IMR-90 (cell line): Measurements from ENCODE around the gene PEAK3. TPM values are rescaled to one million over a fixed set of nuclear protein-coding genes. Genes with fewer than 3 reads are reported as not detected.

ENCODE experiments used
- ATAC-seq: fragments of 200-7000 bp; cut with Tn5 transposase; 2 replicates; pipeline ENCODE4 v1.9.1; 2020; ENCODE audit warnings: low read depth, mild to moderate bottlenecking, moderate library complexity
- BruUV-seq: library from RNA; stranded (reverse); fragments of 400-500 nt; replicated peaks from 2 replicates; lab custom pipeline; 2021; lab: Mats Ljungman, UMichigan
- CTCF ChIA-PET: fragments of 300-600 bp; formaldehyde crosslinking; extraction: SDS; loops from one replicate; lab custom pipeline; 2021; ENCODE audit warnings: antibody characterized with exemption; lab: Yijun Ruan, JAX
- POLR2A ChIA-PET: fragments of 300-600 bp; sonication (Branson Sonifier 250); formaldehyde crosslinking; loops from one replicate; lab custom pipeline; 2022; ENCODE audit warnings: antibody characterized with exemption; ENCODE audit not compliant: unreplicated experiment; lab: Charles Lee
- DNase-seq: peaks from one replicate; pipeline ENCODE4 v3.0.0; 2013
- H2AFZ ChIP-seq: replicated peaks from 2 replicates; pipeline ENCODE3; 2013; ENCODE audit warnings: low read length, mild to moderate bottlenecking; ENCODE audit not compliant: poor library complexity
- H2AK5ac ChIP-seq: 2 replicates; pipeline ENCODE4 v1.6.1; 2013; ENCODE audit warnings: low read depth, low read length, inconsistent platforms
- H2AK9ac ChIP-seq: replicated peaks from 2 replicates; pipeline ENCODE3; 2013; ENCODE audit warnings: mild to moderate bottlenecking, low read depth, low read length, moderate library complexity; ENCODE audit not compliant: poor library complexity
- H2BK120ac ChIP-seq: 2 replicates; pipeline ENCODE4 v1.6.1; 2013; ENCODE audit warnings: low read depth, low read length, inconsistent platforms
- H2BK15ac ChIP-seq: 3 replicates; pipeline ENCODE4 v1.6.1; 2013; ENCODE audit warnings: low read depth, low read length, inconsistent platforms
- H2BK20ac ChIP-seq: 2 replicates; pipeline ENCODE4 v1.6.1; 2013; ENCODE audit warnings: low read depth, mild to moderate bottlenecking, inconsistent platforms, low read length, moderate library complexity
- H2BK5ac ChIP-seq: 2 replicates; pipeline ENCODE4 v1.6.1; 2013; ENCODE audit warnings: mild to moderate bottlenecking, low read depth, low read length, inconsistent platforms; ENCODE audit not compliant: poor library complexity, severe bottlenecking
- H3K14ac ChIP-seq: replicated peaks from 2 replicates; pipeline ENCODE4 v1.6.1; 2013; ENCODE audit warnings: low read depth, low read length, inconsistent platforms
- H3K18ac ChIP-seq: 2 replicates; pipeline ENCODE4 v1.6.1; 2013; ENCODE audit warnings: low read depth, low read length, control low read depth
- H3K23ac ChIP-seq: 2 replicates; pipeline ENCODE4 v1.6.1; 2013; ENCODE audit warnings: low read depth, low read length, inconsistent platforms
- H3K27ac ChIP-seq: 2 replicates; pipeline ENCODE4 v1.5.1; 2013; ENCODE audit warnings: mild to moderate bottlenecking, control low read depth, low read length; ENCODE audit not compliant: insufficient read depth
- H3K27me3 ChIP-seq: 2 replicates; pipeline ENCODE4 v1.6.1; 2013; ENCODE audit warnings: low read length; ENCODE audit not compliant: control insufficient read depth, insufficient read depth
- H3K36me3 ChIP-seq: 2 replicates; pipeline ENCODE4 v1.6.1; 2013; ENCODE audit warnings: low read length, mixed read lengths; ENCODE audit not compliant: control insufficient read depth, insufficient read depth
- H3K4ac ChIP-seq: 2 replicates; pipeline ENCODE4 v1.6.1; 2013; ENCODE audit warnings: low read depth, low read length, inconsistent platforms
- H3K4me1 ChIP-seq: 2 replicates; pipeline ENCODE4 v1.6.1; 2013; ENCODE audit warnings: low read length, mixed read lengths; ENCODE audit not compliant: control insufficient read depth, insufficient read depth
- H3K4me2 ChIP-seq: 2 replicates; pipeline ENCODE4 v1.6.1; 2013; ENCODE audit warnings: low read depth, mild to moderate bottlenecking, control low read depth, low read length, moderate library complexity
- H3K4me3 ChIP-seq: 2 replicates; pipeline ENCODE4 v1.5.1; 2013; ENCODE audit warnings: low read depth, mild to moderate bottlenecking, control low read depth, low read length, moderate library complexity; ENCODE audit not compliant: insufficient read depth
- H3K56ac ChIP-seq: 2 replicates; pipeline ENCODE4 v1.6.1; 2013; ENCODE audit warnings: low read length, inconsistent platforms; ENCODE audit not compliant: insufficient read depth; ENCODE audit errors: extremely low read depth
- H3K79me1 ChIP-seq, 2 experiments: 2 replicates each; pipeline ENCODE4 v1.6.1; 2013; ENCODE audit warnings: low read length in 2 of 2, inconsistent platforms in 1 of 2, low read depth in 1 of 2
- H3K9ac ChIP-seq: 2 replicates; pipeline ENCODE4 v1.6.1; 2013; ENCODE audit warnings: low read depth, low read length, control low read depth
- H3K9me1 ChIP-seq: 2 replicates; pipeline ENCODE4 v1.6.1; 2013; ENCODE audit warnings: low read length, inconsistent platforms; ENCODE audit not compliant: insufficient read depth
- H3K9me3 ChIP-seq: 2 replicates; pipeline ENCODE4 v1.6.1; 2013; ENCODE audit warnings: low read length; ENCODE audit not compliant: control insufficient read depth, insufficient read depth
- H4K20me1 ChIP-seq: 2 replicates; pipeline ENCODE4 v1.6.1; 2013; ENCODE audit warnings: low read length, inconsistent platforms; ENCODE audit not compliant: insufficient read depth
- H4K5ac ChIP-seq: 2 replicates; pipeline ENCODE4 v1.6.1; 2013; ENCODE audit warnings: mild to moderate bottlenecking, low read depth, low read length, control low read depth
- H4K8ac ChIP-seq, 2 experiments: 2 replicates each; pipeline ENCODE4 v1.6.1; 2013; ENCODE audit warnings: low read depth in 2 of 2, low read length in 2 of 2, control low read depth in 1 of 2, inconsistent platforms in 1 of 2
- H4K91ac ChIP-seq: 2 replicates; pipeline ENCODE4 v1.6.1; 2013; ENCODE audit warnings: low read depth, low read length, inconsistent platforms; ENCODE audit not compliant: insufficient read depth
- CEBPB ChIP-seq: IDR thresholded peaks from 2 replicates; pipeline ENCODE4 v1.6.1; 2012; ENCODE audit warnings: low read depth, low read length, improper control_type of control experiment
- CHD1 ChIP-seq: IDR thresholded peaks from 2 replicates; pipeline ENCODE4 v1.6.1; 2012; ENCODE audit warnings: low read depth, low read length, improper control_type of control experiment
- FOS ChIP-seq: fragments of 150-350 bp; IDR thresholded peaks from 2 replicates; pipeline ENCODE4 v1.6.1; 2016; ENCODE audit warnings: low read depth, low read length
- MAZ ChIP-seq: IDR thresholded peaks from 2 replicates; pipeline ENCODE4 v1.6.1; 2012; ENCODE audit warnings: low read depth, mild to moderate bottlenecking, low read length, improper control_type of control experiment, moderate library complexity, borderline replicate concordance
- NFE2L2 ChIP-seq: fragments of 150-350 bp; IDR thresholded peaks from 2 replicates; pipeline ENCODE4 v1.6.1; 2016; ENCODE audit warnings: low read depth, mild to moderate bottlenecking, low read length
- RAD21 ChIP-seq: IDR thresholded peaks from 2 replicates; pipeline ENCODE4 v1.6.1; 2012; ENCODE audit warnings: low read length, improper control_type of control experiment
- RCOR1 ChIP-seq: IDR thresholded peaks from 2 replicates; pipeline ENCODE4 v1.6.1; 2012; ENCODE audit warnings: mild to moderate bottlenecking, low read length, improper control_type of control experiment; ENCODE audit not compliant: insufficient replicate concordance
- RFX5 ChIP-seq: IDR thresholded peaks from 2 replicates; pipeline ENCODE4 v1.8.0; 2012; ENCODE audit warnings: low read depth, mild to moderate bottlenecking, low read length, moderate library complexity
- SMC3 ChIP-seq: fragments of 150-350 bp; IDR thresholded peaks from 2 replicates; pipeline ENCODE4 v1.6.1; 2016; ENCODE audit warnings: low read depth, mild to moderate bottlenecking, antibody characterized with exemption, low read length, moderate library complexity
- WGBS, 2 experiments: methylation state at CpG; one replicate each; pipeline versions ENCODE4 v1.1.5 to v1.1.7; 2013; ENCODE audit warnings: missing lambda C conversion rate in 2 of 2; ENCODE audit not compliant: insufficient read length in 1 of 2; ENCODE audit errors: extremely low coverage in 2 of 2; 5-methylcytosine and 5-hydroxymethylcytosine counted together
- dilution Hi-C: fragments of 300-500 bp; cut with HindIII; formaldehyde crosslinking; loops from one replicate; pipeline ENCODE4 v1.14.3; 2018; ENCODE audit warnings: low sequenced_read_pairs; ENCODE audit not compliant: unreplicated experiment
- in situ Hi-C: fragments of 300-500 bp; cut with MboI; formaldehyde crosslinking; loops from 3 replicates; pipeline ENCODE4 v1.14.3; 2019; ENCODE audit warnings: low sequenced_read_pairs, inconsistent platforms, mixed read lengths
- intact Hi-C: fragments of 100-400 bp; cut with micrococcal nuclease; formaldehyde crosslinking; loops from 2 replicates; pipeline ENCODE4 v1.10.0; 2022
- polyA plus RNA-seq, 3 experiments: library from polyadenylated mRNA; depleted of rRNA; stranded (reverse); fragments of >200 nt; gene quantifications; 2 replicates each; pipeline ENCODE4 v1.2.3, GENCODE V29; 2012; ENCODE audit warnings: low replicate concordance in 1 of 3
- total RNA-seq: library from RNA; depleted of rRNA; stranded (reverse); fragments of >200 nt; gene quantifications from 2 replicates; pipeline ENCODE4 v1.2.3, GENCODE V29; 2012

The PEAK3 gene
- total and polyA plus RNA-seq, 2 of the 4 experiments (the other 2 are of a cell fraction): under 0.01 to 0.09 TPM

DNA sequence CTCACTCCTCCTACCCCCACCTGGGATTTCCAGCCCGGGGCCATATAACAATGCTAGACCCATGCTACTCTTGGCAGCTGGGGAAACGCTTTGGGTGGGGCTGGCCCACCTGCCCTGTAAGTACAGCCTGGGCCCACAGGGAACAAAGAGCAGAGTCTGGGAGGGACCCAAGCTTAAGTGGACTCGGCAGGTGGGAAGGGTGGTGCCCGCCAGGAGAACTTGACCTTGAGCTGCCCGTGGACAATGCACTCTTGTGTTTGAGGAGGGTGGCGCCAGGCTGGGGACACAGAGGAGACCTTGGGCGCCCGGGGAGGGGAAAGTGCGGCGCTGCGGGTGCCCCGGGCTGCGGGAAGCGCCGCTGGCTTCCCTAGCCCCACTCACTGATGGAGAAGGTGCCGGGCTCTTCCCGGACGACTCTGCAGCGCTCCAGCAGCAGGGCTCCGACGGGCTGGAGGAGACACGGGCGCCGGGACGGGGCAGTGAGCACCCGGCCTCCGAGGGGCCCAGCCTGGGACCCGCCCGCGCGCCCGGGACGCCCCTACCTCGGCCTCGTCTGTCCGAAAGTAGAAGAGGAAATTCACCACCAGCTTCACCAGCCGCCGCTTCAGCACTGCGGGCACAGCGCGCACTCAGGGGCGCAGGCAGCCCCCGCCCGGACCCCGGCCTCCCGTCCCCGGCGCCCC, 46.5 kb downstream of the PEAK3 start:
- Histone ChIP-seq H3K36me3 (peaks cover 29% of the 10 kb centered on the region), H3K9me1 (peaks cover 10% of the 10 kb centered on the region), H3K4me1 (peaks cover 16% of the 10 kb centered on the region), H3K14ac (peak overlapping the region; percentile 68), H3K27ac (peak overlapping the region; percentile 73), H3K9ac (peak overlapping the region; percentile 75), H2AFZ (peak overlapping the region; percentile 99), H3K4ac (peak overlapping the region; percentile 78), H3K56ac (peak overlapping the region; percentile 50; the same call in 1 of the 2 replicates), H2AK5ac (peak overlapping the region; percentile 59), H2AK9ac (peak overlapping the region; percentile 90), H2BK5ac (peak overlapping the region; percentile 29), H4K91ac (peak overlapping the region; percentile 34; the same call in 1 of the 2 replicates), H2BK120ac (no peak overlapping the region), H2BK15ac (no peak overlapping the region), H3K4me2 (peak overlapping the region; percentile 96), H3K4me3 (peak overlapping the region; percentile 67), H4K8ac (peak overlapping the region; percentile 55 to 60; a peak in 2 of 4 replicates), H2BK20ac (no peak overlapping the region), H3K18ac (no peak overlapping the region), H4K20me1 (peaks cover 45% of the 10 kb centered on the region), H3K79me1 (peaks cover 0 to 65% of the 10 kb centered on the region in 2 experiments; a peak in 3 of 4 replicates), H3K27me3 (no peaks in the 10 kb centered on the region), H3K23ac (peak overlapping the region; percentile 87), H3K9me3 (no peaks in the 10 kb centered on the region), H4K5ac (no peak overlapping the region)
- 2% methylated on average over 25 of the region's 48 CpGs; no CpG with 5 or more reads in 1 of the 2 experiments for WGBS, 2 experiments
- POLR2A ChIA-PET: no interaction called here
- CTCF ChIA-PET: interaction anchor here (0.6 to 1.0 kb wide), 4 partner anchors 56 to 84 kb away, joined by 3 to 4 read pairs (median 4); partner anchors contain the start of gene AP3D1
- no peak for DNase-seq
- dilution Hi-C loops (no loop called here), in situ Hi-C loops (no loop called here), intact Hi-C loops (loop anchor here (1.0 to 5.0 kb wide), 6 partner anchors 38 to 377 kb away; no protein-coding TSS in a partner anchor)
- TF ChIP-seq SMC3 (no peak), NFE2L2 (no peak), MAZ (no peak), CHD1 (no peak), FOS (no peak), RAD21 (no peak), RCOR1 (no peak), RFX5 (no peak), CEBPB (no peak)
- BruUV-seq: no TSS peak
- ATAC-seq: peak; percentile 5
